Measurements from ENCODE around the gene CTBP2. TPM values are rescaled to one million over a fixed set of nuclear protein-coding genes. Genes with fewer than 3 reads are reported as not detected.

Gene CTBP2
- total RNA-seq, 4 donors from 2014 or later, result 69.7 to 125 (median 84.7) TPM

- 86% methylated on average over 2 of the region's 2 CpGs for WGBS
- H3K4me3 ChIP-seq, result no peak overlapping the region
- H3K27me3 ChIP-seq, result no peaks in the 10 kb centered on the region
- peaks cover 0 to 21% (median 10%) of the 10 kb centered on the region in 4 donors for H3K36me3 ChIP-seq
- no peak for DNase-seq (ENCODE audit: extremely low spot score)
- H3K9me3 ChIP-seq, result no peaks in the 10 kb centered on the region
- no peak overlapping the region for H3K27ac ChIP-seq (replicated peaks in 1 of 4)
- intact Hi-C loops (cut with DNase I), result no loop called here
- peaks cover 18 to 46% (median 37%) of the 10 kb centered on the region in 4 donors for H3K4me1 ChIP-seq
- TF ChIP-seq POLR2AphosphoS5 (IDR thresholded peaks at IDR 0.05), result no peak
- no peak for TF ChIP-seq EP300 (IDR thresholded peaks at IDR 0.05)
- no peak for TF ChIP-seq POLR2A (IDR thresholded peaks at IDR 0.05; ENCODE audit: low read depth)
Measured at GRCh38 chr10:124967255-124967654, 193.1 kb downstream of the CTBP2 start.

GRCh38 chr10:124966008-124966407, 194.4 kb downstream of the CTBP2 start:
- Histone ChIP-seq H3K27me3 (no peaks in the 10 kb centered on the region), H3K4me1 (peaks cover 12 to 46% (median 29%) of the 10 kb centered on the region in 4 donors), H3K9me3 (no peaks in the 10 kb centered on the region), H3K27ac (replicated peaks in 1 of 4) (no peak overlapping the region), H3K4me3 (no peak overlapping the region), H3K36me3 (peaks cover 0 to 21% (median 10%) of the 10 kb centered on the region in 4 donors)
- intact Hi-C loops (cut with DNase I), result no loop called here
- WGBS, result 56% methylated on average over 5 of the region's 5 CpGs
- TF ChIP-seq POLR2AphosphoS5 (IDR thresholded peaks at IDR 0.05) (no peak), POLR2A (IDR thresholded peaks at IDR 0.05; ENCODE audit: low read depth) (no peak), EP300 (IDR thresholded peaks at IDR 0.05) (no peak), CTCF (IDR thresholded peaks at IDR 0.05) (no peak)
- DNase-seq (ENCODE audit: extremely low spot score), result no peak

GRCh38 chr10:124963866-124964720, 196.3 kb downstream of the CTBP2 start:
- Histone ChIP-seq H3K4me1 (peaks cover 3 to 45% (median 22%) of the 10 kb centered on the region in 4 donors), H3K27ac (replicated peaks in 1 of 4) (no peak overlapping the region), H3K36me3 (peaks cover 0 to 17% (median 8%) of the 10 kb centered on the region in 4 donors), H3K27me3 (no peaks in the 10 kb centered on the region), H3K4me3 (no peak overlapping the region), H3K9me3 (no peaks in the 10 kb centered on the region)
- WGBS, result 79% methylated on average over 7 of the region's 7 CpGs
- TF ChIP-seq EP300 (IDR thresholded peaks at IDR 0.05), result no peak
- no peak for DNase-seq (ENCODE audit: extremely low spot score)
- intact Hi-C loops (cut with DNase I), result no loop called here

GRCh38 chr10:124962421-124962820, 197.9 kb downstream of the CTBP2 start:
- Histone ChIP-seq H3K9me3 (no peaks in the 10 kb centered on the region), H3K4me3 (no peak overlapping the region), H3K36me3 (peaks cover 0 to 9% (median 4%) of the 10 kb centered on the region in 4 donors), H3K27ac (replicated peaks in 1 of 4) (no peak overlapping the region), H3K27me3 (no peaks in the 10 kb centered on the region), H3K4me1 (peaks cover 0 to 53% (median 23%) of the 10 kb centered on the region in 4 donors)
- intact Hi-C loops (cut with DNase I), result no loop called here
- WGBS, result 97% methylated on average over 3 of the region's 3 CpGs
- DNase-seq (ENCODE audit: extremely low spot score), result no peak
- no peak for TF ChIP-seq CTCF (IDR thresholded peaks at IDR 0.05)
- no peak for TF ChIP-seq POLR2A (IDR thresholded peaks at IDR 0.05; ENCODE audit: low read depth)
- no peak for TF ChIP-seq EP300 (IDR thresholded peaks at IDR 0.05)
- no peak for TF ChIP-seq POLR2AphosphoS5 (IDR thresholded peaks at IDR 0.05)

GRCh38 chr10:124961248-124961570, 199.2 kb downstream of the CTBP2 start:
- no peaks in the 10 kb centered on the region for H3K27me3 ChIP-seq
- intact Hi-C loops (cut with DNase I), result no loop called here
- DNase-seq (ENCODE audit: extremely low spot score), result no peak
- 74% methylated on average over 4 of the region's 4 CpGs for WGBS
- H3K4me1 ChIP-seq, result peaks cover 5 to 59% (median 31%) of the 10 kb centered on the region in 4 donors
- H3K36me3 ChIP-seq, result no peaks in the 10 kb centered on the region
- no peak for TF ChIP-seq POLR2AphosphoS5 (IDR thresholded peaks at IDR 0.05)
- TF ChIP-seq POLR2A (IDR thresholded peaks at IDR 0.05; ENCODE audit: low read depth), result no peak
- no peak for TF ChIP-seq CTCF (IDR thresholded peaks at IDR 0.05)
- no peak for TF ChIP-seq EP300 (IDR thresholded peaks at IDR 0.05)
- H3K9me3 ChIP-seq, result no peaks in the 10 kb centered on the region
- no peak overlapping the region for H3K4me3 ChIP-seq
- no peak overlapping the region for H3K27ac ChIP-seq (replicated peaks in 1 of 4)
